HPDE6-E6E7 (cell line): Measurements from ENCODE around the gene P2RX3.

Experiments used
- DNase-seq: peaks from one replicate; pipeline ENCODE4 v3.0.0; 2011; ENCODE audit warnings: missing footprints; ENCODE audit errors: extremely low spot score

Gene P2RX3

DNA sequence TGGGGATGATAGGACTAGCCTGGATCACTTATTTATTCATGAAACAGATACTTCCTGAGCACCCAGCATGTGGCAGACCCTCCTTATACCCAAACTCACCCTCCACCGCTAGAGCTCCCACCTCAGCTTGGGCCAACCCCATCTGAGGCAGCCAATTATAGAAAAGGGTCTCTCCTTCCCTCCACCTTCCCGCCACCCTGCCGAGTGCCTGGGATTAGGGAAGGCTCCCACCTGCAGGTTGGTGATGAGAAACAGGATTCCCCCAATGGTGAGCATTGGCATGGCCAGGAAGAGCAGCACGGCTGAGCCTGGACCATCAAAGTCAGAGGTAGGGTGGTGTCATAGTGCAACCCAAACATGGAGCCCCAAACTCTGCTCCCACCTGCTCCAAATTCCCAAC, 82.9 kb downstream of the P2RX3 start:
- DNase-seq, result no peak

DNA sequence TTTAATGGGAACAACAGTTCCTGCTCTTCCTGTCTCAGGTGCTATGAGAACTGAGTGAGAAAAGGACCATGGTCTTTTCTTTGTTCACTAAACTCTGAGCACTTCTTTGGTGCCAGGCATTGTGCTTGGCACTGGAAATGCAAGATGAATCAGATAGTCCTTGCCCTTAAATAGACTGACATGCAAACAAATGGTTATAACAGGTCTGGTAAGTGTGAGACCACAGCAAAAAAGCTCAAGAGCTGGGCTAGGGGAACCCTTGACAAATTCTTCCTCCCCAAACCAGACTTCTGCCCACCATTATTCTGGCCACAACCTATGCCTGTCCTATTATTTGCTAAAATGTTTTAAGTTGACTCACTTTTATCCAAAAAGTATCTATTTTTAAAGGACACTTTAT, 83.7 kb downstream of the P2RX3 start:
- DNase-seq, result no peak
